GM23248 (cell line): ENCODE data around the gene MORC2.

Source experiments
- EZH2 ChIP-seq: fragments of 200-600 bp; sonication (generic); IDR thresholded peaks from 2 replicates; pipeline ENCODE4 v1.6.1; 2018; ENCODE audit warnings: antibody characterized with exemption, mild to moderate bottlenecking; ENCODE audit not compliant: insufficient read depth, poor library complexity, severe bottlenecking
- EZH2phosphoT487 ChIP-seq: fragments of 200-600 bp; sonication (generic); IDR thresholded peaks from 2 replicates; pipeline ENCODE4 v1.6.1; 2018; ENCODE audit warnings: antibody characterized with exemption, moderate library complexity, mild to moderate bottlenecking, low read depth; ENCODE audit not compliant: insufficient read depth

DNA sequence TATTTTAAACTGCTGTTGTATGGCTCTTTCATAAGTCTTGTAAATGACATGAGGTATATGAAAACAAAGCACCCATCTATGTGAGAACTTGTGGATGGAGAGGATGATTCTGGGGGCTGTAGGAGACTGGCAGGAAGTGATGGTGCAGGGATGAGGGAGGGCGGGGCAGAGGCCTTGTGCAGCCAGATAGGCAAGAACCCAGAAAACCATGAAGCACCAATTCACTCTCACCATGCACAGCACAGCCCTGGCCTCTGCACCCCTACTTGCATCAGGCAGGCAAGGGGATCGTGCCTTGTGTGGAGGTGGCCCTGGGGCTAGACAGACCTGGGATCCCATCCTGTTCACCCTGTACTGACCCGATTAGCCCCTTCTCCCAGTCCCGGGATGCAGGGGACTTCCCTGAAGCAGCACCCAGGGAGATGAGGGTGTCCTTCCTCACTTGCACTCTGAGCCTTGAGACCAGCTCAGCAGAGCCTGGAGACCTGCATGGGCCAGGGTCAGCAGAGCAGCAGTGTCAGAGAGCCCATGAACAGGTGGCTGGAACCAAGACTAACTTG is 85.5 kb downstream of the MORC2 start:
- TF ChIP-seq EZH2phosphoT487 = no peak
- no peak for TF ChIP-seq EZH2
